Measurements from ENCODE around the gene KIF25. TPM values are rescaled to one million over a fixed set of nuclear protein-coding genes. Genes with fewer than 3 reads are reported as not detected.
A peak's percentile ranks its signal among the peaks of the same experiment; 100 is the strongest.

The KIF25 gene
- total RNA-seq, 1 experiment from 2014 or later: not detected

GRCh38 chr6:168016176-168016620, 18.7 kb downstream of the KIF25 start:
- no peak for DNase-seq (ENCODE audit: low read depth)

GRCh38 chr6:168016721-168017525, 19.5 kb downstream of the KIF25 start:
- DNase-seq (ENCODE audit: low read depth): peak; percentile 12

- DNase-seq (ENCODE audit: low read depth): no peak
These were observed 20.2 kb downstream of the KIF25 start for GRCh38 chr6:168017629-168018028.

GRCh38 chr6:168018664-168019063, 21.2 kb downstream of the KIF25 start:
- DNase-seq (ENCODE audit: low read depth): no peak

- DNase-seq (ENCODE audit: low read depth): no peak
These were observed 22.8 kb downstream of the KIF25 start for GRCh38 chr6:168020242-168020641.

GRCh38 chr6:168021581-168021980, 24.1 kb downstream of the KIF25 start:
- no peak for DNase-seq (ENCODE audit: low read depth)

- DNase-seq (ENCODE audit: low read depth): no peak
These were observed 25.2 kb downstream of the KIF25 start for GRCh38 chr6:168022488-168023321.

- DNase-seq (ENCODE audit: low read depth): no peak
These were observed 27.6 kb downstream of the KIF25 start for GRCh38 chr6:168024951-168025510.

GRCh38 chr6:168025831-168026710, 28.6 kb downstream of the KIF25 start:
- DNase-seq (ENCODE audit: low read depth): no peak

- DNase-seq (ENCODE audit: low read depth): no peak
These were observed 29.5 kb downstream of the KIF25 start for GRCh38 chr6:168026925-168027324.

GRCh38 chr6:168027521-168027920, 30.1 kb downstream of the KIF25 start:
- no peak for DNase-seq (ENCODE audit: low read depth)

GRCh38 chr6:168028181-168028580, 30.7 kb downstream of the KIF25 start:
- DNase-seq (ENCODE audit: low read depth): no peak

- DNase-seq (ENCODE audit: low read depth): no peak
These were observed 32.2 kb downstream of the KIF25 start for GRCh38 chr6:168029459-168030217.

- no peak for DNase-seq (ENCODE audit: low read depth)
These were observed 32.8 kb downstream of the KIF25 start for GRCh38 chr6:168030218-168030746.

GRCh38 chr6:168030908-168031307, 33.4 kb downstream of the KIF25 start:
- DNase-seq (ENCODE audit: low read depth): no peak

GRCh38 chr6:168031411-168031971, 34.0 kb downstream of the KIF25 start:
- DNase-seq (ENCODE audit: low read depth): no peak

- DNase-seq (ENCODE audit: low read depth): peak; percentile 52
These were observed 34.7 kb downstream of the KIF25 start for GRCh38 chr6:168032005-168032760.

GRCh38 chr6:168033791-168034190, 36.3 kb downstream of the KIF25 start:
- no peak for DNase-seq (ENCODE audit: low read depth)

- no peak for DNase-seq (ENCODE audit: low read depth)
These were observed 37.1 kb downstream of the KIF25 start for GRCh38 chr6:168034537-168034936.
